Measurements from ENCODE around the gene STEAP3. TPM values are rescaled to one million over a fixed set of nuclear protein-coding genes. Genes with fewer than 3 reads are reported as not detected.

The STEAP3 gene
- total RNA-seq, 1 experiment from 2014 or later = 3.4 TPM

- DNase-seq (ENCODE audit: low read depth) = no peak
- in situ Hi-C loops (cut with HindIII; ENCODE audit: low pct_unique_long_range_greater_than_20kb, low sequenced_read_pairs) = no loop called here
Observed at GRCh38 chr2:119301413-119301812, 77.8 kb downstream of the STEAP3 start.

- DNase-seq (ENCODE audit: low read depth) = no peak
- in situ Hi-C loops (cut with HindIII; ENCODE audit: low pct_unique_long_range_greater_than_20kb, low sequenced_read_pairs) = no loop called here
Observed at GRCh38 chr2:119304847-119305246, 81.2 kb downstream of the STEAP3 start.

GRCh38 chr2:119305497-119306195 lies 82.0 kb downstream of the STEAP3 start:
- no peak for DNase-seq (ENCODE audit: low read depth)
- in situ Hi-C loops (cut with HindIII; ENCODE audit: low pct_unique_long_range_greater_than_20kb, low sequenced_read_pairs) = no loop called here

GRCh38 chr2:119306196-119306590 lies 82.6 kb downstream of the STEAP3 start:
- no peak for DNase-seq (ENCODE audit: low read depth)

GRCh38 chr2:119307419-119308140 lies 83.9 kb downstream of the STEAP3 start:
- in situ Hi-C loops (cut with HindIII; ENCODE audit: low pct_unique_long_range_greater_than_20kb, low sequenced_read_pairs) = no loop called here
- DNase-seq (ENCODE audit: low read depth) = no peak

More at GRCh38 chr2:119306196-119306590, 82.6 kb downstream of the STEAP3 start:
- in situ Hi-C loops (cut with HindIII; ENCODE audit: low pct_unique_long_range_greater_than_20kb, low sequenced_read_pairs) = no loop called here

GRCh38 chr2:119308793-119309330 lies 85.2 kb downstream of the STEAP3 start:
- in situ Hi-C loops (cut with HindIII; ENCODE audit: low pct_unique_long_range_greater_than_20kb, low sequenced_read_pairs) = no loop called here
- no peak for DNase-seq (ENCODE audit: low read depth)

GRCh38 chr2:119311371-119311770 lies 87.7 kb downstream of the STEAP3 start:
- no peak for DNase-seq (ENCODE audit: low read depth)
- in situ Hi-C loops (cut with HindIII; ENCODE audit: low pct_unique_long_range_greater_than_20kb, low sequenced_read_pairs) = no loop called here

- no peak for DNase-seq (ENCODE audit: low read depth)
- in situ Hi-C loops (cut with HindIII; ENCODE audit: low pct_unique_long_range_greater_than_20kb, low sequenced_read_pairs) = no loop called here
Observed at GRCh38 chr2:119311831-119312230, 88.2 kb downstream of the STEAP3 start.

Other genes starting within 250 kb of the STEAP3 start
- gene C1QL2, start 65.1 kb upstream of the STEAP3 start, total RNA-seq (2014; rRNA removed; shearing (Covaris generic); ENCODE audit: low replicate concordance) = not detected in 2 replicates
- gene C2orf76, start 143.0 kb downstream of the STEAP3 start, total RNA-seq (2014; rRNA removed; shearing (Covaris generic); ENCODE audit: low replicate concordance) = 16.3 and 20.8 TPM in 2 replicates
- 104 and 107 TPM in 2 replicates for gene DBI, start 143.1 kb downstream of the STEAP3 start, total RNA-seq (2014; rRNA removed; shearing (Covaris generic); ENCODE audit: low replicate concordance)
- 0.10 and 3.5 TPM in 2 replicates for gene TMEM37, start 208.0 kb downstream of the STEAP3 start, total RNA-seq (2014; rRNA removed; shearing (Covaris generic); ENCODE audit: low replicate concordance)